ENCODE data around the gene DIP2C. TPM values are rescaled to one million over a fixed set of nuclear protein-coding genes. Genes with fewer than 3 reads are reported as not detected.
"Not testable (repeated sequence)": the region's sequence is repeated elsewhere in the genome, so short reads cannot be mapped to it uniquely, and the experiment has no call there.

The DIP2C gene
- total RNA-seq, 4 donors from 2014 or later, result 13.4 to 32.0 (median 18.4) TPM

GRCh38 chr10:323651-324293 is 365.7 kb downstream of the DIP2C start:
- H3K4me1 ChIP-seq, result peaks cover 0 to 8% (median 0%) of the 10 kb centered on the region in 4 donors
- peak overlapping the region in 1 of 4 donors; percentile 21 for H3K4me3 ChIP-seq
- in situ Hi-C loops (cut with MboI; ENCODE audit: low pct_ligation_motif_present in 1 of 4, low pct_unique_long_range_greater_than_20kb in 1 of 4, low sequenced_read_pairs in 3 of 4) (no loop called here), intact Hi-C loops (cut with DNase I; ENCODE audit: low total_unique reads) (no loop called here)
- peak overlapping the region; percentile 30 to 55 (median 37) for H3K27ac ChIP-seq
- peak; percentile 52 for DNase-seq
- no peaks in the 10 kb centered on the region for H3K27me3 ChIP-seq
- H3K9me3 ChIP-seq, result no peaks in the 10 kb centered on the region
- TF ChIP-seq CTCF (IDR thresholded peaks at IDR 0.05), result no peak
- no peak for TF ChIP-seq POLR2A (IDR thresholded peaks at IDR 0.05)
- peak in 1 of 3 donors; percentile 34 for TF ChIP-seq POLR2AphosphoS5 (IDR thresholded peaks at IDR 0.05)
- TF ChIP-seq EP300 (IDR thresholded peaks at IDR 0.05; ENCODE audit: low read depth), result no peak
- 48 to 58% methylated on average over 15 of the region's 15 CpGs for WGBS, 2 donors (ENCODE audit: low coverage in 1 of 2)
- peaks cover 0 to 6% (median 0%) of the 10 kb centered on the region in 4 donors for H3K36me3 ChIP-seq

- H3K27ac ChIP-seq; DNase-seq; H3K9me3 ChIP-seq; H3K36me3 ChIP-seq; in situ Hi-C loops (cut with MboI; ENCODE audit: low pct_ligation_motif_present in 1 of 4, low pct_unique_long_range_greater_than_20kb in 1 of 4, low sequenced_read_pairs in 3 of 4); intact Hi-C loops (cut with DNase I; ENCODE audit: low total_unique reads); H3K27me3 ChIP-seq; H3K4me3 ChIP-seq: not testable (repeated sequence)
- peaks cover 0 to 11% (median 0%) of the 10 kb centered on the region in 4 donors for H3K4me1 ChIP-seq
- 73% methylated on average over 12 of the region's 43 CpGs; no CpG with 5 or more reads in 1 of the 2 donors for WGBS, 2 donors (ENCODE audit: low coverage in 1 of 2)
Observed at GRCh38 chr10:323046-323445, 366.4 kb downstream of the DIP2C start.

GRCh38 chr10:320771-321170 is 368.7 kb downstream of the DIP2C start:
- Histone ChIP-seq H3K27ac (no peak overlapping the region), H3K4me3 (no peak overlapping the region), H3K4me1 (peaks cover 0 to 16% (median 2%) of the 10 kb centered on the region in 4 donors), H3K9me3 (no peaks in the 10 kb centered on the region), H3K27me3 (no peaks in the 10 kb centered on the region), H3K36me3 (no peaks in the 10 kb centered on the region)
- intact Hi-C loops (cut with DNase I; ENCODE audit: low total_unique reads), result no loop called here
- TF ChIP-seq POLR2AphosphoS5 (IDR thresholded peaks at IDR 0.05) (no peak), EP300 (IDR thresholded peaks at IDR 0.05; ENCODE audit: low read depth) (no peak), POLR2A (IDR thresholded peaks at IDR 0.05) (no peak), CTCF (IDR thresholded peaks at IDR 0.05) (no peak)
- WGBS, 2 donors (ENCODE audit: low coverage in 1 of 2), result 97 to 98% methylated on average over 5 to 10 of the region's 10 CpGs
- in situ Hi-C loops (cut with MboI; ENCODE audit: low pct_ligation_motif_present in 1 of 4, low pct_unique_long_range_greater_than_20kb in 1 of 4, low sequenced_read_pairs in 3 of 4), result no loop called here
- no peak for DNase-seq

- Histone ChIP-seq H3K9me3 (no peaks in the 10 kb centered on the region), H3K27ac (no peak overlapping the region), H3K27me3 (no peaks in the 10 kb centered on the region), H3K4me1 (peaks cover 0 to 9% (median 2%) of the 10 kb centered on the region in 4 donors), H3K4me3 (no peak overlapping the region), H3K36me3 (no peaks in the 10 kb centered on the region)
- no peak for DNase-seq
- WGBS, 2 donors (ENCODE audit: low coverage in 1 of 2), result 93 to 100% methylated on average over 6 to 12 of the region's 12 CpGs
- in situ Hi-C loops (cut with MboI; ENCODE audit: low pct_ligation_motif_present in 1 of 4, low pct_unique_long_range_greater_than_20kb in 1 of 4, low sequenced_read_pairs in 3 of 4) (no loop called here), intact Hi-C loops (cut with DNase I; ENCODE audit: low total_unique reads) (no loop called here)
- no peak for TF ChIP-seq POLR2A (IDR thresholded peaks at IDR 0.05)
- no peak for TF ChIP-seq CTCF (IDR thresholded peaks at IDR 0.05)
- no peak for TF ChIP-seq EP300 (IDR thresholded peaks at IDR 0.05; ENCODE audit: low read depth)
- TF ChIP-seq POLR2AphosphoS5 (IDR thresholded peaks at IDR 0.05), result no peak
Observed at GRCh38 chr10:317926-318325, 371.5 kb downstream of the DIP2C start.

Measured in transverse colon (tissue), 4 donors.